Prostate gland (tissue), 2 donors: ENCODE results near the gene SCN5A. TPM values are rescaled to one million over a fixed set of nuclear protein-coding genes. Genes with fewer than 3 reads are reported as not detected.

Source experiments
- DNase-seq: peaks from one replicate; pipeline ENCODE4 v3.0.0-alpha.2; 2019; ENCODE audit warnings: low spot score
- H3K27ac ChIP-seq, 2 donors: fragments of 200-600 bp; sonication (generic); 2 replicates each; pipeline ENCODE4 v1.5.1; 2017 to 2019
- H3K27me3 ChIP-seq: fragments of 200-600 bp; sonication (generic); replicated peaks from 2 replicates; pipeline ENCODE4 v1.5.1; 2019; ENCODE audit not compliant: insufficient read depth
- H3K36me3 ChIP-seq, 2 donors: fragments of 200-600 bp; sonication (generic); 1 replicate in 1 of 2; 2 replicates in 1 of 2; pipeline versions ENCODE4 v1.5.1 to v1.8.1; 2017 to 2019
- H3K4me1 ChIP-seq: fragments of 200-600 bp; sonication (generic); replicated peaks from 2 replicates; pipeline ENCODE4 v1.5.1; 2019
- H3K4me3 ChIP-seq, 2 donors: fragments of 200-600 bp; sonication (generic); 2 replicates each; pipeline ENCODE4 v1.5.1; 2017 to 2019
- H3K9me3 ChIP-seq: fragments of 200-600 bp; sonication (generic); 2 replicates; pipeline ENCODE4 v1.5.1; 2017
- POLR2A ChIP-seq: fragments of 450-650 bp; IDR thresholded peaks from one replicate; pipeline ENCODE4 v1.6.1; 2016; ENCODE audit warnings: antibody characterized with exemption, mild to moderate bottlenecking
- POLR2AphosphoS5 ChIP-seq: sonication (generic); formaldehyde crosslinking; IDR thresholded peaks from one replicate; pipeline ENCODE4 v1.6.1; 2017; ENCODE audit warnings: antibody characterized with exemption
- WGBS: methylation state at CpG from one replicate; pipeline ENCODE4 v1.1.5; 2018; 5-methylcytosine and 5-hydroxymethylcytosine counted together
- intact Hi-C: fragments of 100-400 bp; cut with DNase I; formaldehyde crosslinking; loops from one replicate; pipeline ENCODE4 v1.14.2; 2022
- total RNA-seq, 2 donors: library from RNA; depleted of rRNA; stranded (reverse); fragments of >200 nt; gene quantifications; one replicate each; pipeline ENCODE4 v1.1.0, GENCODE V29; 2016
- TF ChIP-seq, protein P1 (sequence below), 4 experiments: fragments of 200-600 bp in 2 of 4; fragments of 450-650 bp in 2 of 4; sonication (generic) in 2 of 4; IDR thresholded peaks; 1 replicate in 3 of 4; 2 replicates in 1 of 4; pipeline ENCODE4 v1.5.1; 2016 to 2019; ENCODE audit warnings: antibody characterized with exemption in 4 of 4, mild to moderate bottlenecking in 2 of 4, moderate library complexity in 2 of 4

Gene SCN5A
- total RNA-seq, 2 donors from 2014 or later = 0.23 to 1.5 TPM

DNA sequence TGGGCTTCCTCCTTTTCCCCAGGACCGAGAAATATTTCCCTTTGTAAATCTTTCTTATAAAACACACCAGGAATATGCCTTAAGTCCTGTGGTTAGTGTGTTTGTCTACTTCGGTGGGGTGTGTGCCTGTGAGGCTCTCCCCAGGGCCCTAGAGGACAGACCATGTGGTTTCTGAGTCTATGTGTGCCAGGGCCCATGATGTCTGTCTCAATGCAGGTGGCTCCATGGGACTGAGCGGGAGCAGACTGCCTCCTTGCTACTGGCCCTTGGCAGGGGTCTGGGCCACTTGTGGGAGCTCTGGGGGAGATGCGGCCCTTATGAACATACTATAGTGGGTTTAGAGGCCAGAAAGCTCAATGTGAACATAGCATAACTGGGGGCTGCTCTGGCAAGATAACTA lies 37.6 kb downstream of the SCN5A start:
- no peak for DNase-seq

DNA sequence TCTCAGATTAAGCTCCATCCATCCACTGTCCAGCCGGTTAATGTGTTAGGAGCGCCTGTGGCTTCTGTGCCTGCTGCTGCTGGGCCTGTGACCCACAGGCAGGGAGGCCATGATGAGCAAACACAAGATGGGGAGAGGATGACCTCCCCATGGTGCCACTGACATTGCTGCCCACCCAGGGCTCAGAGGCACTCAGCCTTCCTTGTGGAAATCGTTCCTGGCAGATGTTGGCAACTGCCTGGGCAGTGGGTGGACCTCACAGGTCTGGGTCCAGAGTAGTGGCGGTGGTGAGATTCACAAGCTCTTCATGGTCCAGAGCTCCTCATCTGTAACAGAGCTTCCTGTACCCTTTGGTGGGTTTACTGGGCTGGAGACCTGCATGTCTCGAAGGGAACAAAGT lies 38.6 kb downstream of the SCN5A start:
- no peaks in the 10 kb centered on the region for H3K9me3 ChIP-seq
- H3K4me3 ChIP-seq = no peak overlapping the region
- DNase-seq = no peak
- no peaks in the 10 kb centered on the region for H3K27me3 ChIP-seq
- no peaks in the 10 kb centered on the region for H3K4me1 ChIP-seq
- TF ChIP-seq POLR2A = no peak
- TF ChIP-seq, protein P1, sequence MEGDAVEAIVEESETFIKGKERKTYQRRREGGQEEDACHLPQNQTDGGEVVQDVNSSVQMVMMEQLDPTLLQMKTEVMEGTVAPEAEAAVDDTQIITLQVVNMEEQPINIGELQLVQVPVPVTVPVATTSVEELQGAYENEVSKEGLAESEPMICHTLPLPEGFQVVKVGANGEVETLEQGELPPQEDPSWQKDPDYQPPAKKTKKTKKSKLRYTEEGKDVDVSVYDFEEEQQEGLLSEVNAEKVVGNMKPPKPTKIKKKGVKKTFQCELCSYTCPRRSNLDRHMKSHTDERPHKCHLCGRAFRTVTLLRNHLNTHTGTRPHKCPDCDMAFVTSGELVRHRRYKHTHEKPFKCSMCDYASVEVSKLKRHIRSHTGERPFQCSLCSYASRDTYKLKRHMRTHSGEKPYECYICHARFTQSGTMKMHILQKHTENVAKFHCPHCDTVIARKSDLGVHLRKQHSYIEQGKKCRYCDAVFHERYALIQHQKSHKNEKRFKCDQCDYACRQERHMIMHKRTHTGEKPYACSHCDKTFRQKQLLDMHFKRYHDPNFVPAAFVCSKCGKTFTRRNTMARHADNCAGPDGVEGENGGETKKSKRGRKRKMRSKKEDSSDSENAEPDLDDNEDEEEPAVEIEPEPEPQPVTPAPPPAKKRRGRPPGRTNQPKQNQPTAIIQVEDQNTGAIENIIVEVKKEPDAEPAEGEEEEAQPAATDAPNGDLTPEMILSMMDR (IDR thresholded peaks at IDR 0.05) = no peak
- no peak for TF ChIP-seq POLR2AphosphoS5
- intact Hi-C loops = no loop called here
- no peak overlapping the region for H3K27ac ChIP-seq
- WGBS = 98% methylated on average over 5 of the region's 5 CpGs
- H3K36me3 ChIP-seq = no peaks in the 10 kb centered on the region

More for the DNA sequence above, 37.6 kb downstream of the SCN5A start:
- Histone ChIP-seq H3K4me3 (no peak overlapping the region), H3K27ac (no peak overlapping the region), H3K36me3 (no peaks in the 10 kb centered on the region), H3K27me3 (no peaks in the 10 kb centered on the region), H3K9me3 (no peaks in the 10 kb centered on the region), H3K4me1 (no peaks in the 10 kb centered on the region)
- intact Hi-C loops = no loop called here
- 88% methylated on average over 4 of the region's 4 CpGs for WGBS
- TF ChIP-seq, protein P1 (IDR thresholded peaks at IDR 0.05) = no peak
- TF ChIP-seq POLR2A = no peak
- no peak for TF ChIP-seq POLR2AphosphoS5

DNA sequence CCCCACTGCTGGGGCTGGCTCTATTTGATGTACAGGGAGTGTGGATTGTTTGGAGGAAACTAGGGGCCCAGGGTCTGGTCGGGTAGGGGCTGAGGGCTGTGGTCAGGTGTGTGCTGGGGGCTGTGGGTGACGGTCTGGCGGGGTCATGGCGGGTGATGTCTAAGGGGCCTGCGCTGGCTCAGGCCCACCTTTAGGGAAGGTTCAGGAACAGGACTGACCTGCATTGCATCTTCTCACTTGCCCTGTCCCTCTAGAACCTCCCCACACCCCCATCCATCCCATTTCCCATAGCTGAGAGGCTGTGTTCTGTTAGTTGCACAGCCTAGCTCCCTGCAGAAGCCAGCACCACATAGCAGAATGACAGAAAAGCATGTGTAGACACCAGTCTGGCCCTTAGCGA lies 39.1 kb downstream of the SCN5A start:
- Histone ChIP-seq H3K4me3 (no peak overlapping the region), H3K36me3 (no peaks in the 10 kb centered on the region), H3K27me3 (no peaks in the 10 kb centered on the region), H3K9me3 (no peaks in the 10 kb centered on the region), H3K27ac (no peak overlapping the region), H3K4me1 (no peaks in the 10 kb centered on the region)
- DNase-seq = no peak
- TF ChIP-seq, protein P1 (IDR thresholded peaks at IDR 0.05) = no peak
- TF ChIP-seq POLR2AphosphoS5 = no peak
- TF ChIP-seq POLR2A = no peak
- intact Hi-C loops = no loop called here
- 94% methylated on average over 6 of the region's 6 CpGs for WGBS

GRCh38 chr3:38609386-38610111 lies 39.9 kb downstream of the SCN5A start:
- Histone ChIP-seq H3K27ac (no peak overlapping the region), H3K4me3 (no peak overlapping the region), H3K4me1 (no peaks in the 10 kb centered on the region), H3K9me3 (no peaks in the 10 kb centered on the region), H3K27me3 (no peaks in the 10 kb centered on the region), H3K36me3 (no peaks in the 10 kb centered on the region)
- WGBS = 94% methylated on average over 18 of the region's 21 CpGs
- no peak for DNase-seq
- intact Hi-C loops = no loop called here
- TF ChIP-seq, protein P1 (IDR thresholded peaks at IDR 0.05) = no peak
- TF ChIP-seq POLR2AphosphoS5 (no peak), POLR2A (no peak)

DNA sequence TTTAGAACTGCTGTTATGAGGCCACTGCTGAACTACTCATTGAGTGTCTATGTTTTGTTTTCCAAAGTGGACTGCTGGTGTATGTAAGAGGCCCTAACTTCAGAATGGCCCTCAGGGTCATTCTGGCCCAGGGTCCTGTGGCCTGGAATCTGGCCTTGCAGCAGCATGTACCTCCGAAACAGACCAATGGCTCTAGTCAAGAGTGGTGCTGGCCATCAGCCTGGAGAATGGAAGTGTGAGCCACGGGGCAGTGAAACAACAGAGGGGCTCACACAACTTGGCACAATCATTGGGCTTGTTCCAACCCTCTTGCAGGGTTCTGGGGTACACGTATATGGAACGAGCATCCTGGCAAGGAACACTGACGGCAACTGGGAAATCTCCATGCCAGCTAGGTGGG lies 40.5 kb downstream of the SCN5A start:
- Histone ChIP-seq H3K27me3 (no peaks in the 10 kb centered on the region), H3K27ac (no peak overlapping the region), H3K9me3 (no peaks in the 10 kb centered on the region), H3K36me3 (no peaks in the 10 kb centered on the region), H3K4me3 (no peak overlapping the region), H3K4me1 (no peaks in the 10 kb centered on the region)
- intact Hi-C loops = no loop called here
- DNase-seq = no peak
- TF ChIP-seq POLR2AphosphoS5 (no peak), POLR2A (no peak)
- TF ChIP-seq, protein P1 (IDR thresholded peaks at IDR 0.05) = no peak
- 92% methylated on average over 5 of the region's 5 CpGs for WGBS
